SK-N-SH treated with all-trans-retinoic acid at 6 μM for 48 hours (cell line): ENCODE measurements around the gene C3orf18.

Experiments used
- ATAC-seq: fragments of 200-7000 bp; cut with Tn5 transposase; 3 replicates; pipeline ENCODE4 v1.9.1; 2020; ENCODE audit warnings: mild to moderate bottlenecking, moderate library complexity
- ARNTL ChIP-seq: fragments of 450-650 bp; formaldehyde crosslinking; IDR thresholded peaks from 2 replicates; pipeline ENCODE4 v1.5.0; 2020; ENCODE audit warnings: low read depth, mild to moderate bottlenecking, moderate library complexity, borderline replicate concordance
- BACH2 ChIP-seq: fragments of 250-450 bp; sonication (Bioruptor Pico); IDR thresholded peaks from 2 replicates; pipeline ENCODE4 v1.9.0; 2021; ENCODE audit warnings: mild to moderate bottlenecking, borderline replicate concordance
- ESRRG ChIP-seq: fragments of 250-450 bp; sonication (Bioruptor Pico); IDR thresholded peaks from 2 replicates; pipeline ENCODE4 v1.6.1; 2021; ENCODE audit warnings: mild to moderate bottlenecking
- GLIS3 ChIP-seq: fragments of 250-450 bp; sonication (Bioruptor Pico); IDR thresholded peaks from 2 replicates; pipeline ENCODE4 v1.5.0; 2020; ENCODE audit warnings: mild to moderate bottlenecking, moderate library complexity
- ISL1 ChIP-seq: fragments of 250-450 bp; sonication (Bioruptor Pico); IDR thresholded peaks from 2 replicates; pipeline ENCODE4 v2.1.2; 2022; ENCODE audit warnings: mild to moderate bottlenecking, moderate library complexity
- PPARA ChIP-seq: fragments of 250-450 bp; sonication (Bioruptor Pico); IDR thresholded peaks from 2 replicates; pipeline ENCODE4 v1.5.0; 2020; ENCODE audit warnings: mild to moderate bottlenecking, borderline replicate concordance
- RARB ChIP-seq: fragments of 250-450 bp; sonication (Bioruptor Pico); IDR thresholded peaks from 2 replicates; pipeline ENCODE4 v1.8.0; 2021; ENCODE audit warnings: mild to moderate bottlenecking, moderate library complexity
- SNAI2 ChIP-seq: fragments of 250-450 bp; sonication (Bioruptor Pico); IDR thresholded peaks from 2 replicates; pipeline ENCODE4 v1.5.0; 2020; ENCODE audit warnings: mild to moderate bottlenecking, moderate library complexity
- TCF4 ChIP-seq: fragments of 250-450 bp; sonication (Bioruptor Pico); IDR thresholded peaks from 2 replicates; pipeline ENCODE4 v1.8.0; 2021; ENCODE audit warnings: mild to moderate bottlenecking, moderate library complexity, borderline replicate concordance
- TOX ChIP-seq: fragments of 250-450 bp; sonication (Bioruptor Pico); IDR thresholded peaks from 2 replicates; pipeline ENCODE4 v1.8.0; 2021; ENCODE audit warnings: mild to moderate bottlenecking, moderate library complexity, borderline replicate concordance
- ZC3H10 ChIP-seq: fragments of 250-450 bp; sonication (Bioruptor Pico); IDR thresholded peaks from 2 replicates; pipeline ENCODE4 v1.5.1; 2021; ENCODE audit warnings: mild to moderate bottlenecking, moderate library complexity
- ZFP3 ChIP-seq: fragments of 250-450 bp; sonication (Bioruptor Pico); IDR thresholded peaks from 2 replicates; pipeline ENCODE4 v1.5.0; 2020; ENCODE audit warnings: mild to moderate bottlenecking, moderate library complexity
- ZFP30 ChIP-seq: fragments of 450-650 bp; formaldehyde crosslinking; IDR thresholded peaks from 2 replicates; pipeline ENCODE4 v1.5.0; 2022; ENCODE audit warnings: mild to moderate bottlenecking, moderate library complexity
- ZNF565 ChIP-seq: fragments of 450-650 bp; formaldehyde crosslinking; conservative IDR thresholded peaks from 2 replicates; pipeline ENCODE4 v1.5.0; 2020; ENCODE audit warnings: low read depth, mild to moderate bottlenecking, moderate library complexity
- ZNF70 ChIP-seq: fragments of 450-650 bp; formaldehyde crosslinking; IDR thresholded peaks from 2 replicates; pipeline ENCODE4 v1.5.0; 2020; ENCODE audit warnings: mild to moderate bottlenecking, moderate library complexity
- TF ChIP-seq, protein P1 (sequence below): fragments of 250-450 bp; sonication (Bioruptor Pico); IDR thresholded peaks from 2 replicates; pipeline ENCODE4 v1.5.1; 2021; ENCODE audit warnings: mild to moderate bottlenecking, moderate library complexity
- TF ChIP-seq, protein P2 (sequence below): fragments of 250-450 bp; sonication (Bioruptor Pico); IDR thresholded peaks from 2 replicates; pipeline ENCODE4 v1.5.0; 2020; ENCODE audit warnings: mild to moderate bottlenecking, moderate library complexity
- TF ChIP-seq, protein P3 (sequence below): fragments of 250-450 bp; sonication (Bioruptor Pico); IDR thresholded peaks from 2 replicates; pipeline ENCODE4 v1.8.0; 2021; ENCODE audit warnings: low read depth, mild to moderate bottlenecking, moderate library complexity, borderline replicate concordance
- TF ChIP-seq, protein P4 (sequence below): fragments of 250-450 bp; sonication (Bioruptor Pico); IDR thresholded peaks from 2 replicates; pipeline ENCODE4 v1.5.1; 2020; ENCODE audit warnings: low read depth, mild to moderate bottlenecking, moderate library complexity
- TF ChIP-seq, protein P5 (sequence below): fragments of 250-450 bp; sonication (Bioruptor Pico); IDR thresholded peaks from 2 replicates; pipeline ENCODE4 v1.8.0; 2020; ENCODE audit warnings: mild to moderate bottlenecking, moderate library complexity, borderline replicate concordance

The C3orf18 gene

DNA sequence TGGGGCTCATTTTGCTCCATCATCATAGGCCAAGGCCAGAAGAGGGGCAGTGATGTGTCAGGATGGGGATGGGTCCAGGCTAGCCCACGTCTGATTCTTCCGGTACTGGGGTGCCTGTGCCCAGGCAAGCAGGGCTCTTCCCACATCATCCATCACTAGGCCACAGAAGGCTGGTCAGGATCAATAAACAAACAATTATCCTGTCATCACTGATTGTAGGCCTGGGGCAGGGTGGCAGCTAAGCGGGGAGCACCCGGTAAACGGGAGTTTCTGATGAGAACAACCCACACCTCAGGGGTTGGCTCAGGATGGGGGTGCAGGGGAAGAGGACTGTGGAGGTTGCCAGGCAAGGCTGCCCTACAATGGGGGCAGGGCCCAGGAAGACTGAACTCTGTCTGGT, 46.0 kb downstream of the C3orf18 start:
- TF ChIP-seq, protein P1, sequence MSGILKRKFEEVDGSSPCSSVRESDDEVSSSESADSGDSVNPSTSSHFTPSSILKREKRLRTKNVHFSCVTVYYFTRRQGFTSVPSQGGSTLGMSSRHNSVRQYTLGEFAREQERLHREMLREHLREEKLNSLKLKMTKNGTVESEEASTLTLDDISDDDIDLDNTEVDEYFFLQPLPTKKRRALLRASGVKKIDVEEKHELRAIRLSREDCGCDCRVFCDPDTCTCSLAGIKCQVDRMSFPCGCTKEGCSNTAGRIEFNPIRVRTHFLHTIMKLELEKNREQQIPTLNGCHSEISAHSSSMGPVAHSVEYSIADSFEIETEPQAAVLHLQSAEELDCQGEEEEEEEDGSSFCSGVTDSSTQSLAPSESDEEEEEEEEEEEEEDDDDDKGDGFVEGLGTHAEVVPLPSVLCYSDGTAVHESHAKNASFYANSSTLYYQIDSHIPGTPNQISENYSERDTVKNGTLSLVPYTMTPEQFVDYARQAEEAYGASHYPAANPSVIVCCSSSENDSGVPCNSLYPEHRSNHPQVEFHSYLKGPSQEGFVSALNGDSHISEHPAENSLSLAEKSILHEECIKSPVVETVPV, result no peak
- no peak for TF ChIP-seq ZNF70 (CRISPR knock-in tag)
- no peak for TF ChIP-seq BACH2 (CRISPR knock-in tag)
- no peak for TF ChIP-seq SNAI2 (CRISPR knock-in tag)
- TF ChIP-seq TOX (CRISPR knock-in tag), result no peak
- TF ChIP-seq ISL1 (CRISPR knock-in tag), result no peak
- no peak for TF ChIP-seq ZC3H10 (CRISPR knock-in tag)
- no peak for TF ChIP-seq ESRRG (CRISPR knock-in tag)
- TF ChIP-seq ZFP30 (CRISPR knock-in tag), result no peak
- TF ChIP-seq, protein P2, sequence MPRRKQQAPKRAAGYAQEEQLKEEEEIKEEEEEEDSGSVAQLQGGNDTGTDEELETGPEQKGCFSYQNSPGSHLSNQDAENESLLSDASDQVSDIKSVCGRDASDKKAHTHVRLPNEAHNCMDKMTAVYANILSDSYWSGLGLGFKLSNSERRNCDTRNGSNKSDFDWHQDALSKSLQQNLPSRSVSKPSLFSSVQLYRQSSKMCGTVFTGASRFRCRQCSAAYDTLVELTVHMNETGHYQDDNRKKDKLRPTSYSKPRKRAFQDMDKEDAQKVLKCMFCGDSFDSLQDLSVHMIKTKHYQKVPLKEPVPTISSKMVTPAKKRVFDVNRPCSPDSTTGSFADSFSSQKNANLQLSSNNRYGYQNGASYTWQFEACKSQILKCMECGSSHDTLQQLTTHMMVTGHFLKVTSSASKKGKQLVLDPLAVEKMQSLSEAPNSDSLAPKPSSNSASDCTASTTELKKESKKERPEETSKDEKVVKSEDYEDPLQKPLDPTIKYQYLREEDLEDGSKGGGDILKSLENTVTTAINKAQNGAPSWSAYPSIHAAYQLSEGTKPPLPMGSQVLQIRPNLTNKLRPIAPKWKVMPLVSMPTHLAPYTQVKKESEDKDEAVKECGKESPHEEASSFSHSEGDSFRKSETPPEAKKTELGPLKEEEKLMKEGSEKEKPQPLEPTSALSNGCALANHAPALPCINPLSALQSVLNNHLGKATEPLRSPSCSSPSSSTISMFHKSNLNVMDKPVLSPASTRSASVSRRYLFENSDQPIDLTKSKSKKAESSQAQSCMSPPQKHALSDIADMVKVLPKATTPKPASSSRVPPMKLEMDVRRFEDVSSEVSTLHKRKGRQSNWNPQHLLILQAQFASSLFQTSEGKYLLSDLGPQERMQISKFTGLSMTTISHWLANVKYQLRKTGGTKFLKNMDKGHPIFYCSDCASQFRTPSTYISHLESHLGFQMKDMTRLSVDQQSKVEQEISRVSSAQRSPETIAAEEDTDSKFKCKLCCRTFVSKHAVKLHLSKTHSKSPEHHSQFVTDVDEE (CRISPR knock-in tag), result no peak
- no peak for TF ChIP-seq ZFP3
- no peak for TF ChIP-seq PPARA
- no peak for TF ChIP-seq TCF4 (CRISPR knock-in tag)
- no peak for ATAC-seq

DNA sequence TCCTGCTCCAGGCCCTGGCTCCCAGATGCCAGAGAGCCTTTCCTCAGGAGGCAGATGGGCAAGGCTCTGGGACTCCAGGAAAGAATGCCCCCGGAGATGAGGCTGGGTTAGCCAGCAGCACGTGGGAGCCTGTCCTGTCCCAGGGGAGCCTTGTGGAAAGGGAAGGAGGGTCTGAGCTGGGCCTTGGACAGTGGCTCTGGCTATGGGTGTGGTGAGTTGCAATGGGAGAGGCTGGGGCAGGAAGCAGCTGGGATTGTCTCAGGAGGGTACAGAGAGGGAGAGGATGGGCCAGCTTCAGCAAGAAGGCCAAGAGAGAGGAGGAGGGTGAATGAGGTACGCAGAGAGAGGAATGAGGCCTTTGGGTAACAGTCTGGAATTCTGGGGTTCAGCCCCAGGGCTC, 46.7 kb downstream of the C3orf18 start:
- ATAC-seq, result no peak
- TF ChIP-seq ZC3H10 (CRISPR knock-in tag), result no peak

DNA sequence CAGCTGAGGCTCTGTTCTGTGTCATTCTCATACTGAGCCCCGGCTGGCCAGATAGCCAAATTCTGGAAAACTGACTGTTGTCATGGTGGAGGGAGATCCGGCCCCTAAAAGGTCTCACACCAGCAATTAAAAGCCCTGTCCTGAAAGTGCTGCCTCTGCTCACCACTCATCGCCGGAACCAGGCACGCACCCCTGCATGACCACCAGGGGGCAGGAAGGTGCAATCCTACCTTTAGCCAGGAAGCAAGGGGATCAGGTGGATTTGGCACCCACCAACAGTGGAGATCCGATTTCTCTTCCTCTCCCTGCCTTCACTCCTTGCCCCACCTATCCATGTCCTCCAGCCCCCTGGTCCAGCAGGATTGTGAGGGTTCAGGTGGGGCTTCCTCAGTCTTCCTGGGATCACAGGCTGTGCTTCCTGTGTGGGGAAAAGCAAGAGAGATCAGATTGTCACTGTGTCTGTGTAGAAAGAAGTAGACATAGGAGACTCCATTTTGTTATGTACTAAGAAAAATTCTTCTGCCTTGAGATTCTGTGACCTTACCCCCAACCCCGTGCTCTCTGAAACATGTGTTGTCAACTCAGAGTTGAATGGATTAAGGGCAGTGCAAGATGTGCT, 48.0 kb downstream of the C3orf18 start:
- TF ChIP-seq, protein P3, sequence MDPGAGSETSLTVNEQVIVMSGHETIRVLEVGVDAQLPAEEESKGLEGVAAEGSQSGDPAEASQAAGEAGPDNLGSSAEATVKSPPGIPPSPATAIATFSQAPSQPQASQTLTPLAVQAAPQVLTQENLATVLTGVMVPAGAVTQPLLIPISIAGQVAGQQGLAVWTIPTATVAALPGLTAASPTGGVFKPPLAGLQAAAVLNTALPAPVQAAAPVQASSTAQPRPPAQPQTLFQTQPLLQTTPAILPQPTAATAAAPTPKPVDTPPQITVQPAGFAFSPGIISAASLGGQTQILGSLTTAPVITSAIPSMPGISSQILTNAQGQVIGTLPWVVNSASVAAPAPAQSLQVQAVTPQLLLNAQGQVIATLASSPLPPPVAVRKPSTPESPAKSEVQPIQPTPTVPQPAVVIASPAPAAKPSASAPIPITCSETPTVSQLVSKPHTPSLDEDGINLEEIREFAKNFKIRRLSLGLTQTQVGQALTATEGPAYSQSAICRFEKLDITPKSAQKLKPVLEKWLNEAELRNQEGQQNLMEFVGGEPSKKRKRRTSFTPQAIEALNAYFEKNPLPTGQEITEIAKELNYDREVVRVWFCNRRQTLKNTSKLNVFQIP (CRISPR knock-in tag), result no peak
- TF ChIP-seq GLIS3 (CRISPR knock-in tag) (no peak), ARNTL (CRISPR knock-in tag) (no peak), BACH2 (CRISPR knock-in tag) (no peak), ZC3H10 (CRISPR knock-in tag) (no peak), RARB (CRISPR knock-in tag) (no peak), ZNF565 (no peak)
- TF ChIP-seq, protein P4, sequence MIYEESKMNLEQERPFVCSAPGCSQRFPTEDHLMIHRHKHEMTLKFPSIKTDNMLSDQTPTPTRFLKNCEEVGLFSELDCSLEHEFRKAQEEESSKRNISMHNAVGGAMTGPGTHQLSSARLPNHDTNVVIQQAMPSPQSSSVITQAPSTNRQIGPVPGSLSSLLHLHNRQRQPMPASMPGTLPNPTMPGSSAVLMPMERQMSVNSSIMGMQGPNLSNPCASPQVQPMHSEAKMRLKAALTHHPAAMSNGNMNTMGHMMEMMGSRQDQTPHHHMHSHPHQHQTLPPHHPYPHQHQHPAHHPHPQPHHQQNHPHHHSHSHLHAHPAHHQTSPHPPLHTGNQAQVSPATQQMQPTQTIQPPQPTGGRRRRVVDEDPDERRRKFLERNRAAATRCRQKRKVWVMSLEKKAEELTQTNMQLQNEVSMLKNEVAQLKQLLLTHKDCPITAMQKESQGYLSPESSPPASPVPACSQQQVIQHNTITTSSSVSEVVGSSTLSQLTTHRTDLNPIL, result no peak
- TF ChIP-seq, protein P2 (CRISPR knock-in tag), result no peak
- TF ChIP-seq, protein P1, result no peak
- TF ChIP-seq, protein P5, sequence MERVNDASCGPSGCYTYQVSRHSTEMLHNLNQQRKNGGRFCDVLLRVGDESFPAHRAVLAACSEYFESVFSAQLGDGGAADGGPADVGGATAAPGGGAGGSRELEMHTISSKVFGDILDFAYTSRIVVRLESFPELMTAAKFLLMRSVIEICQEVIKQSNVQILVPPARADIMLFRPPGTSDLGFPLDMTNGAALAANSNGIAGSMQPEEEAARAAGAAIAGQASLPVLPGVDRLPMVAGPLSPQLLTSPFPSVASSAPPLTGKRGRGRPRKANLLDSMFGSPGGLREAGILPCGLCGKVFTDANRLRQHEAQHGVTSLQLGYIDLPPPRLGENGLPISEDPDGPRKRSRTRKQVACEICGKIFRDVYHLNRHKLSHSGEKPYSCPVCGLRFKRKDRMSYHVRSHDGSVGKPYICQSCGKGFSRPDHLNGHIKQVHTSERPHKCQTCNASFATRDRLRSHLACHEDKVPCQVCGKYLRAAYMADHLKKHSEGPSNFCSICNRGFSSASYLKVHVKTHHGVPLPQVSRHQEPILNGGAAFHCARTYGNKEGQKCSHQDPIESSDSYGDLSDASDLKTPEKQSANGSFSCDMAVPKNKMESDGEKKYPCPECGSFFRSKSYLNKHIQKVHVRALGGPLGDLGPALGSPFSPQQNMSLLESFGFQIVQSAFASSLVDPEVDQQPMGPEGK, result no peak
- peak; percentile 83 for ATAC-seq
